NOMO-1 treated with DMSO at 0.1 percent for 48 hours (cell line): ENCODE results near the gene PPCS.

Experiments
- DNase-seq: peaks from one replicate; lab custom pipeline; 2025; ENCODE audit not compliant: unreplicated experiment; lab: John Stamatoyannopoulos, UW

The PPCS gene

GRCh38 chr1:42456010-42456753 is at the start of gene PPCS, which contains the start of gene ZMYND12:
Gene PPCS (plus strand): TSS chr1:42456543. CDS start chr1:42456566, 23 bp downstream.
Gene ZMYND12 (minus strand): TSS chr1:42456022. CDS start chr1:42455997, 25 bp downstream.
- peak; percentile 84 for DNase-seq

GRCh38 chr1:42414551-42415496 is 41.5 kb upstream of the PPCS start:
- DNase-seq: no peak

GRCh38 chr1:42417166-42417565 is 39.2 kb upstream of the PPCS start:
- DNase-seq: no peak

- DNase-seq: no peak
Observed at GRCh38 chr1:42418516-42418915, 37.8 kb upstream of the PPCS start.

- no peak for DNase-seq
Observed at GRCh38 chr1:42419126-42419821, 37.1 kb upstream of the PPCS start.

GRCh38 chr1:42420121-42420520 is 36.2 kb upstream of the PPCS start:
- no peak for DNase-seq

- DNase-seq: no peak
Observed at GRCh38 chr1:42420911-42421585, 35.3 kb upstream of the PPCS start.

- DNase-seq: no peak
Observed at GRCh38 chr1:42422737-42423136, 33.6 kb upstream of the PPCS start.

GRCh38 chr1:42423681-42424080 is 32.7 kb upstream of the PPCS start:
- no peak for DNase-seq

- DNase-seq: no peak
Observed at GRCh38 chr1:42424201-42424600, 32.1 kb upstream of the PPCS start.

- DNase-seq: no peak
Observed at GRCh38 chr1:42427240-42427639, 29.1 kb upstream of the PPCS start.

- DNase-seq: no peak
Observed at GRCh38 chr1:42429603-42430002, 26.7 kb upstream of the PPCS start.

GRCh38 chr1:42430286-42431135 is 25.8 kb upstream of the PPCS start:
- DNase-seq: no peak

- DNase-seq: no peak
Observed at GRCh38 chr1:42431514-42431913, 24.8 kb upstream of the PPCS start.

GRCh38 chr1:42432714-42433113 is 23.6 kb upstream of the PPCS start:
- DNase-seq: no peak

- DNase-seq: no peak
Observed at GRCh38 chr1:42433369-42433768, 23.0 kb upstream of the PPCS start.

- DNase-seq: no peak
Observed at GRCh38 chr1:42434340-42434739, 22.0 kb upstream of the PPCS start.

- no peak for DNase-seq
Observed at GRCh38 chr1:42439940-42440339, 16.4 kb upstream of the PPCS start.

- DNase-seq: peak; percentile 58
Observed at GRCh38 chr1:42442662-42443061, 13.7 kb upstream of the PPCS start.

- DNase-seq: peak; percentile 3
Observed at GRCh38 chr1:42449256-42449655, 7.1 kb upstream of the PPCS start.
